OCI-LY1 (cell line): ENCODE data around the gene EPAS1.

Experiments used
- H2AFZ ChIP-seq: fragments of 200-600 bp; sonication (generic), shearing (Covaris generic); 2 replicates; pipeline ENCODE4 v1.6.0; 2014; ENCODE audit warnings: antibody characterized with exemption, mild to moderate bottlenecking, low read length
- H3F3A ChIP-seq: fragments of 200-600 bp; sonication (generic), shearing (Covaris generic); 2 replicates; pipeline ENCODE4 v1.6.0; 2014; ENCODE audit warnings: mild to moderate bottlenecking, antibody characterized with exemption, low read length, moderate library complexity; ENCODE audit not compliant: insufficient read depth
- H3K27ac ChIP-seq: fragments of 200-600 bp; sonication (generic); 2 replicates; pipeline ENCODE4 v1.5.1; 2014; ENCODE audit warnings: low read length, mixed run types, mild to moderate bottlenecking, low read depth; ENCODE audit not compliant: poor library complexity, severe bottlenecking
- H3K27me3 ChIP-seq: fragments of 200-600 bp; sonication (generic); 2 replicates; pipeline ENCODE4 v1.6.0; 2014; ENCODE audit warnings: antibody characterized with exemption, mild to moderate bottlenecking, low read length, moderate library complexity; ENCODE audit not compliant: insufficient read depth
- H3K36me3 ChIP-seq: fragments of 200-600 bp; sonication (generic); 2 replicates; pipeline ENCODE4 v1.6.1; 2014; ENCODE audit warnings: mild to moderate bottlenecking, antibody characterized with exemption, low read length, moderate library complexity, mixed read lengths; ENCODE audit not compliant: insufficient read depth
- H3K4me1 ChIP-seq: fragments of 200-600 bp; sonication (generic); 2 replicates; pipeline ENCODE4 v1.5.1; 2014; ENCODE audit warnings: mild to moderate bottlenecking, low read length, moderate library complexity; ENCODE audit not compliant: insufficient read depth, severe bottlenecking
- H3K4me2 ChIP-seq: fragments of 200-600 bp; sonication (generic), shearing (Covaris generic); 2 replicates; pipeline ENCODE4 v1.6.1; 2014; ENCODE audit warnings: low read length
- H3K4me3 ChIP-seq: fragments of 200-600 bp; sonication (generic); 2 replicates; pipeline ENCODE4 v1.5.1; 2014; ENCODE audit warnings: low read length, low read depth, mild to moderate bottlenecking, mixed read lengths; ENCODE audit not compliant: poor library complexity, severe bottlenecking
- H3K79me2 ChIP-seq: fragments of 200-600 bp; shearing (Covaris generic); 2 replicates; pipeline ENCODE4 v1.6.1; 2016; ENCODE audit warnings: mixed run types, low read length, mixed read lengths; ENCODE audit not compliant: insufficient read depth
- H3K9ac ChIP-seq: fragments of 200-600 bp; sonication (generic), shearing (Covaris generic); 2 replicates; pipeline ENCODE4 v1.6.1; 2014; ENCODE audit warnings: mild to moderate bottlenecking, low read length, mixed read lengths
- H3K9me2 ChIP-seq: fragments of 200-600 bp; sonication (generic), shearing (Covaris generic); 2 replicates; pipeline ENCODE4 v1.6.1; 2014; ENCODE audit warnings: low read depth, mild to moderate bottlenecking, low read length, mixed read lengths
- H3K9me3 ChIP-seq: fragments of 200-600 bp; shearing (Covaris generic); 2 replicates; pipeline ENCODE4 v1.6.1; 2014; ENCODE audit warnings: low read length, mixed read lengths
- H4K20me1 ChIP-seq: fragments of 200-600 bp; sonication (generic), shearing (Covaris generic); 2 replicates; pipeline ENCODE4 v1.6.0; 2016; ENCODE audit warnings: mild to moderate bottlenecking, low read length; ENCODE audit not compliant: insufficient read depth
- EZH2 ChIP-seq: fragments of 200-600 bp; sonication (generic), shearing (Covaris generic); IDR thresholded peaks from 2 replicates; pipeline ENCODE4 v1.8.0; 2017; ENCODE audit warnings: borderline replicate concordance, mixed run types, mild to moderate bottlenecking, antibody characterized with exemption, low read length, moderate library complexity, mixed read lengths
- TF ChIP-seq, protein P1 (sequence below): fragments of 200-600 bp; sonication (generic), shearing (Covaris generic); IDR thresholded peaks from 2 replicates; pipeline ENCODE4 v1.5.1; 2017; ENCODE audit warnings: mild to moderate bottlenecking, antibody characterized with exemption, low read length, moderate library complexity, mixed read lengths

The EPAS1 gene

DNA sequence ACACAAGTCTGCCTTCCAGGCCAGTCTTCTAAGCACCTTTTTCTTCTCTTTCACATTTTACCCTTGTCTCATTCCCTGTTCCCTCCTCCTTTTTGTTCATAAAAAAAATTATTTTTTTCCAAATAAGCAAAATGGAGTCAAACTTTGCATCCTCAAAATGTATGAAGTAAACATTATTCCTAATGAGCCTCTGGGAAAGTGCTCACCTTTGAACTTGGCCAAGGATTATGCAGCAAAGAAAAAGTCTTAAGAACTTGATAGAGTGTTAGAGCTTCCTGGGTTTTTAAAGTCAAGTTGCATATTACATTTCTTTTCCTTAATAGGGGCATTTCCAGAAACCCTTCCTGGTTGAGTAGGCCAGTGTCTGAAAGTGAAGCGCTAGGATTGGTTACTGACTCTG lies 31.6 kb downstream of the EPAS1 start:
- Histone ChIP-seq H3K79me2 (no peaks in the 10 kb centered on the region), H3K4me3 (no peak overlapping the region), H3K9ac (no peak overlapping the region), H3K27me3 (peaks cover 9% of the 10 kb centered on the region; the same call in 1 of the 2 replicates), H3F3A (no peaks in the 10 kb centered on the region), H4K20me1 (no peaks in the 10 kb centered on the region), H3K36me3 (no peaks in the 10 kb centered on the region), H3K9me2 (no peaks in the 10 kb centered on the region), H3K4me1 (no peaks in the 10 kb centered on the region), H2AFZ (no peak overlapping the region), H3K27ac (no peak overlapping the region), H3K4me2 (no peak overlapping the region), H3K9me3 (no peaks in the 10 kb centered on the region)
- TF ChIP-seq EZH2, result no peak
- TF ChIP-seq, protein P1, sequence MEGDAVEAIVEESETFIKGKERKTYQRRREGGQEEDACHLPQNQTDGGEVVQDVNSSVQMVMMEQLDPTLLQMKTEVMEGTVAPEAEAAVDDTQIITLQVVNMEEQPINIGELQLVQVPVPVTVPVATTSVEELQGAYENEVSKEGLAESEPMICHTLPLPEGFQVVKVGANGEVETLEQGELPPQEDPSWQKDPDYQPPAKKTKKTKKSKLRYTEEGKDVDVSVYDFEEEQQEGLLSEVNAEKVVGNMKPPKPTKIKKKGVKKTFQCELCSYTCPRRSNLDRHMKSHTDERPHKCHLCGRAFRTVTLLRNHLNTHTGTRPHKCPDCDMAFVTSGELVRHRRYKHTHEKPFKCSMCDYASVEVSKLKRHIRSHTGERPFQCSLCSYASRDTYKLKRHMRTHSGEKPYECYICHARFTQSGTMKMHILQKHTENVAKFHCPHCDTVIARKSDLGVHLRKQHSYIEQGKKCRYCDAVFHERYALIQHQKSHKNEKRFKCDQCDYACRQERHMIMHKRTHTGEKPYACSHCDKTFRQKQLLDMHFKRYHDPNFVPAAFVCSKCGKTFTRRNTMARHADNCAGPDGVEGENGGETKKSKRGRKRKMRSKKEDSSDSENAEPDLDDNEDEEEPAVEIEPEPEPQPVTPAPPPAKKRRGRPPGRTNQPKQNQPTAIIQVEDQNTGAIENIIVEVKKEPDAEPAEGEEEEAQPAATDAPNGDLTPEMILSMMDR, result no peak

DNA sequence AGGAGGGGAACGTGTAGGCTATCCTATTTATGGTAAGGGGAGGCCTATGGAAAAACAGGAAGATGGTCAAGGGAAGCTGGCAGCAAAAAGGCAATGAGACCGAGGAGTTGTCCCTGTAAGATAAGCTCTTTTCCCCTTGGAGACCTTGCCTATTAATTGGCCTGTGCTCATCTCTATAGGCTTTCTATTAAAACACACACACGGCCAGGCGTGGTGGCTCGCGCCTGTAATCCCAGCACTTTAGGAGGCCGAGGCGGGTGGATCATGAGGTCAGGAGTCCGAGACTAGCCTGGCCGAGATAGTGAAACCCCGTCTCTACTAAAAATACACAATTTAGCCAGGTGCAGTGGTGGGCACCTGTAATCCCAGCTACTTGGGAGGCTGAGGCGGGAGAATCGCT lies 32.1 kb downstream of the EPAS1 start:
- no peak overlapping the region for H3K27ac ChIP-seq
- no peaks in the 10 kb centered on the region for H3K79me2 ChIP-seq
- no peaks in the 10 kb centered on the region for H3K4me1 ChIP-seq
- no peak overlapping the region for H3K4me2 ChIP-seq
- TF ChIP-seq EZH2, result no peak
- TF ChIP-seq, protein P1, result no peak
- peaks cover 15% of the 10 kb centered on the region; the same call in 1 of the 2 replicates for H3K27me3 ChIP-seq
- H3K36me3 ChIP-seq, result no peaks in the 10 kb centered on the region
- H3K4me3 ChIP-seq, result no peak overlapping the region
- H3K9me3 ChIP-seq, result no peaks in the 10 kb centered on the region
- H4K20me1 ChIP-seq, result no peaks in the 10 kb centered on the region
- H2AFZ ChIP-seq, result no peak overlapping the region
- no peak overlapping the region for H3K9ac ChIP-seq
- no peaks in the 10 kb centered on the region for H3F3A ChIP-seq
- no peaks in the 10 kb centered on the region for H3K9me2 ChIP-seq

DNA sequence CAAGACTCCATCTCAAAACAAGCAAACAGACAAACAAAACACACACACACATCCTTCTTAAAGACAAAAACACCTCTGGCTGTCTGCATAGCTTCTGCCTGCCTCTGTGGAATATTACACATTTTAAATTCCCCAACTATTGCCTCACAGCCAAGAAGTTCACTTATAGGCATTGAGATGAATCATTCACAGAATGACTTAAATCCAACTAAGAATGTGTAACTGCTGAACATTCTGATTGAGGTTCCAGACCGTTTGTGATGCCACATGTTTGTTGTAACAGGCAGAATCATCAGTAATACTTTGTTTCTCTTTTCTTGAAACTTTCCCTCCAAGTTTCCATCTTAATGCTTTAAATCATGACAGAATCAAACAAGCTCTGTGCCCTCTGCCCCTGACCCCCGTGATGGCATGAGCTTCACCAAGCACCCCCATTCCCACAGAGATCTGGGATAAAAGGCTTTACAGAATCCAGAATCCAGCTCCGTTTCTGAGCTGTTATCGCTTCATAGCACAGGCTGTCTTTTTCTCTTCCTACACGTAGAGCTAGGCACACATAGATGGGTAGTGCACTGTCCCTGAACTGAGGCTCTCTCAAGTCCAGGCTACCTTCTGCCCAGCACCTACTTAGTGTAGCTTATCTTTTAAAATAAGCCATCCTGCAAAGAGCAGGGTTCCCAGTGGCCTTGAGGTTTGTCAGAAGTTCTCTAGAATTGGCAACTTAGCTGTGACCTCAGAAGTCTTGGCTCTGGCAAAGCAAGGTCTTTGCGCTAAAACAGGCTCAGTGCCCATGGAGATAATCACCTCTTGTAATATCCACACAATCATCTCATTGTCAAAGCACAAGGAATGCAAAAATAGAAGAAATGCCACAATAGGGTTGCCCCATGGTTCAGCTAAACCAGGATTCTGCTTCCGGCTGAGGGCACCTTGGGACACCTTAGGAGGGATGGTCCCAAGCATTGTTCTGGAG lies 32.9 kb downstream of the EPAS1 start:
- H3K36me3 ChIP-seq, result no peaks in the 10 kb centered on the region
- H3K9ac ChIP-seq, result no peak overlapping the region
- no peaks in the 10 kb centered on the region for H3K9me3 ChIP-seq
- H3K27ac ChIP-seq, result no peak overlapping the region
- H3K27me3 ChIP-seq, result peaks cover 17% of the 10 kb centered on the region; the same call in 1 of the 2 replicates
- H3K9me2 ChIP-seq, result no peaks in the 10 kb centered on the region
- H3K4me3 ChIP-seq, result no peak overlapping the region
- H4K20me1 ChIP-seq, result no peaks in the 10 kb centered on the region
- H3K4me2 ChIP-seq, result no peak overlapping the region
- TF ChIP-seq EZH2, result no peak
- TF ChIP-seq, protein P1, result no peak
- H3K4me1 ChIP-seq, result no peaks in the 10 kb centered on the region
- H3K79me2 ChIP-seq, result no peaks in the 10 kb centered on the region
- no peak overlapping the region for H2AFZ ChIP-seq
- no peaks in the 10 kb centered on the region for H3F3A ChIP-seq
